GM18868 (cell line): ENCODE results near the gene DNAL1.

ENCODE experiments used
- ATAC-seq: cut with Tn5 transposase; IDR thresholded peaks from one replicate; pipeline ENCODE4 v1.9.1; 2021; ENCODE audit warnings: mild to moderate bottlenecking, moderate library complexity; ENCODE audit not compliant: unreplicated experiment

Gene DNAL1

DNA sequence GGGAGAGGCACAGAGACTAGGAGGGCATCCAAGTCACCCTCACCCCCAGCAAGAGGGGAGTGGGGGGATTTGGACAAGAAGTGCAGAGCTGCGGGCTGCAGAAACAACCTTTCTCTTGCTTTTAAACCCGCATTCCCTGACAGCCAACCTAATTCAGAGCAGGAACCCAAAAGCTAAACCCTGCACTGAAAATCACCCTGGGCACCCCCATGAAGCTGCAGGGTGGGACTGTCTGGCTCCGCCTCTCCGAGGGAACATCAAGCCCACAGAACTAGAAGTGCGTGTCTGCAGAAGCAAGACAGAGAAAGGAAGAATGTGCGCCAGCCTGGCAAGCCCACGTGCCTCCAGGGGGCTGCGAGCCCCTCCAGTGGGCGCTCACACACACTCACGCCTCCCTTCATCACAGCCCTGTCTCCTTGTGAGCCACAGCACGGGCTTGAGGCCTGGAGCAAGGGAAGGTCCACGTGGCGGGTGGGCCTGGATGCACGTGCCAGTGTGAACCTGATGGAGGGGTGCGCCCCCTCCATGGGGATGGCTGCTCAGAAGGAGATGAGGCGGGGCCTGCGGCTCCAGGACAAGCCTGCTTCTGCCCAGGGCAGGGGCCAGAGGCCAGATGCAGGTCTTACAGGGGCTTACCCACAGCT is 97.2 kb downstream of the DNAL1 start:
- ATAC-seq: no peak

DNA sequence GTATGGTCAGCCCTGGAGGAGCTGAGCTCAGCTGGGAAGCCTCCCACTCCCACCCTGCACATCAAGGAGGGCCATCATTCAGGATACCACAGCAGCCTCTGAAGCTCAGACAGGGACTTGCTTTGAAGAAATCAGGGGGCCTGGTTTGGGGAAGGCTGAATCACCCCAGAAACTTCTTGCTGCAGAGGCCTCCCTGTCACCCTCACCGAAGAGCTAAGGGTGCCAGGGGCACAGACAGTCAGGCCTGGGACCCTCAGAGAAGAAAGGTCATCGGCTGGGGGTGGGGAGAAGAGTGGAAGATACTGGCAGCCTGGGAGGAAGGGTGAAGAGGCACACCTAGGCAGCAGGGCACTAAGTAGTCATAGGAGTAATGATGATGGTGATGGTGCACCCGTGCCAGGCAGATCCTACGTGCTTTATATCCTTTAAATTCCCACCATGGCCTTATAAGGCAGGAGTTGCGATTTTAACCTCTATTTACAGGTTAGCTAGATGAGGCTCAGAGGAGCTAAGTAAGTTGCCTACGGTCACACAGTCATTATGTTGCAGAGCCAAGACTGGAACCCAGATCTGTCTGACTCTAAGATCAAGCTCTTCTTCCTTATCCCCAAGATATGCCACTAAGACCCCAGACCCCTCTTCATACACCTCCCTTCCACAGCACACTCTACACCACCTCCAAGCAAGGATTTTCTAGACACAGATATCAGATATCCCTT is 97.9 kb downstream of the DNAL1 start:
- no peak for ATAC-seq

DNA sequence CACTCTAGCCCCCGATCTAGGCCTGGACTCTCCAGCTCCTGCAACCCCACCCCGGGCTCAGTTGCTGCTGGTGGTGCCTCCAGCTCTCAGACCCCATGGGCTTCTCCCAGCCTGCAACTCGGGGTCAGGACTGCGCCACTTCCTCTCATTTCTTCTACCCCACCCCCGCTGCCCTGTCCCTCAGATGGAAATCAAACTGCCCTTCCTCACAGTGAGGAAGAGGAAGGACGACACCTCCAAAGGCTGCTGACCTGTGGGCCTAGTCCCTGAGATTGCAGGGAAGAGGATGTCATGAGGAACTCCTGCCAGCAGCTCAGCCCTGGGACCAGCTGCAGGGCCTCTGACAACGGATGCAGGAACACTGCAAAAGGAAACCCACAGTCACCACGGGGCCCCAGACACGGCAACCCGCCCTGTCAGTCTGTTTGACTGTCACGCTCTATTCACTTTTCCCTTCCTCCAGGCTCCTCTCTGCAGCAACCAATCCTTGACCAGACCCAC is 98.7 kb downstream of the DNAL1 start:
- peak; percentile 37 for ATAC-seq

DNA sequence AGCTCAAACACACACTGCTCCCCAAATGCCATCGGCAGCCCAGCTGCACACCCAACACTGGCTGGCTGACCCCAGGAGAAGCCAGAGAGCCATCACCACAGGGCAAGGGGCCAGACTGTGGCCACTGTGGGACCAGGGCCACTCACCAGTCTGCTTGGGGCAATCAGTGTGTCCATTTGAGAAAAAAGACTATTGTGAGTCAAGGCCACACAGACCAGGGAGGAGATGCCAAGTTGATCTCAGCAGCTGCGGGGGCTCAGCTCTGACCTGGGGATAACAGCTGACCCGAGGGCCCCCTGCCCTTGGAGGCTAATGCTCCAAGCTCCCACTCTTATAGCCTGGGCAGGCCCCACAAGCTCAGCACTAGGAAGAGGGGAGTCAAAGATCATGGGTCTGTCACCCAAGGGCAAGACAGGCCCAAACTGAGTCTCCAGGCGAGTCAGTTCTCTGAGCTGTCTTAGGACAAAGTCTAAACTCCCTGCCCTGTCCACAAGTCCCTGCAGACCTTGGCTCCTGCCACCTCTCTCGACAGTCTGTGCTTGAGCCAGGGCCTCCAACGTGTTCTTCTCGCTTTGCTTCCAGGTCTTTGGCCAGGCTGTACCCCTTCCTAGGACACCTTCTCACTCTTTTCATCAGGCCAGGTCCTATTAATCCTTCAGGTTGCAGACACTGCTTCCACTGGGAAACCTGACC is 99.5 kb downstream of the DNAL1 start:
- ATAC-seq: no peak

DNA sequence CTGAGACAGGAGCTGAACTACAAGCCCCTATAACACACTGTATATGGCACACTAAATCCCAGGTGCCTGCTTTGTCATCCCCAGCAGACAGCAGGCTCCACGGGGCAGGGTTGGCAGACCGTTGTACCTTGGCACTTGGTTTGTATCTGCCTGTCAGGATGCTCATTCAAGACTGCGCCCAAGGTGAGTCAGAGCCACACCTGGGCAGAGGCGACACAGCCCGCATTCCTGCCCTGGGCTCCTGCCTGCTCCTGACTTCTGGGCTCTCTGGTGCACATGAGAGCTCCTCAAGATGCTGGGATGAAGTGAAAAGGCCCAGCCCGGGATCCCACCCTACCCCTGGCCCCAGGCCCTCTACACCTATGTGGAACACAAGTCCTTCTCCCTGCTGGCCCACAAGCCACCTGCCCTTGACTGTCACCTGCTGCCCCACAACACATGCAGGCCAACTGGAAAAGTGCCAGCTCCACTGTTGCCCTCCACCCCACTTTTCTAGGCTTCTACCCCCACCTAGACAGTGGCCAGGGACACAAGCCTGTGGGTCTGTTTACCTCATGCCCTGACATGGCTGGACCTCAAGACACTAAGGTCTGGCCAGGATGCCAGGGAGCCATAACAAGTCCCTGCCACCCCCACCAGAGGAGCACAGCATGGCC is 100.2 kb downstream of the DNAL1 start:
- ATAC-seq: no peak

DNA sequence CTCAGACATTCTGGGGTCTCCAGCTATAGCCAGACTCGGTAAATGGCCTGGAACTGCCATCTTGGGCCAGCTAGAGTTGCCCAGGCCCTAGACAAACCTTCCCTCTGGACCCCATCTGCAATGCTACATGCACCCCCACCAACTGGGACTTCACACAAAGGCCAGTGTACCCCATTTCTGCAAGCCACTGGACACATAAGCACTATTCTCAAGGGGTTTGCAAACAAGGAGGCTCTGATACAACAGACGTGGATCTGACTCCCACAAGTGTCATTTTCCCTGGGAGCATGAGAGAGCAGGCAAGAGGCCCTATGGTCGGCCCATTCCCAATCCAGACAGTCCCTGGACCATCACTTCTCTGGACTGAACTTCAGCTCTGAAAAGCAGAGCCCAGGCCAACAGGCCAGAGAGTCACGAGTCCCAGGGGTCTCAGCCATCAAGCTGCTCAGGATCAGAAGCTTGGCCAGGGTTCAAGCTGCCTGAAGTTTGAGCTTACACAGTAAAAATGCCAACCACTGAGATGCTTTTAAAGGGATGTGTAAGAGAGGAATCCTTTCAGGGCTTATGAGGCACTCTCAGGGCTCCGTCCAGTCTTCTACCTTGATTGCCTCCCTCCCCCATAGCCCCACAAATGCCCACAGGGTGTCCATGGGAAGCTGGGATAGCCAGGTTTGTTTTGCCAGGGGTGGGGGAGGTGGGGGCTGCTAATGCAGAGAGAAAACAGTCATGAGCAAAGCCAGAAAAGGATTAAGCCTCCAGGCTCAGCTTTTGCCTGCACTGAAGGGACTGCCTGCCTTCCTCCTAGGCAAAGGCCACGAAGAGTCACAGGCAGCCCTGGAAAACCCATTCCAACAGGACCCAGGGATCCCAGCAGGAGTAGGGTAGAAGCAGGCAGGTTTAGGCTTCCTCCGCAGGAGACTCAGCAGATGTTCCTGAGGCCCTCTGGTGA is 101.1 kb downstream of the DNAL1 start:
- ATAC-seq: no peak

DNA sequence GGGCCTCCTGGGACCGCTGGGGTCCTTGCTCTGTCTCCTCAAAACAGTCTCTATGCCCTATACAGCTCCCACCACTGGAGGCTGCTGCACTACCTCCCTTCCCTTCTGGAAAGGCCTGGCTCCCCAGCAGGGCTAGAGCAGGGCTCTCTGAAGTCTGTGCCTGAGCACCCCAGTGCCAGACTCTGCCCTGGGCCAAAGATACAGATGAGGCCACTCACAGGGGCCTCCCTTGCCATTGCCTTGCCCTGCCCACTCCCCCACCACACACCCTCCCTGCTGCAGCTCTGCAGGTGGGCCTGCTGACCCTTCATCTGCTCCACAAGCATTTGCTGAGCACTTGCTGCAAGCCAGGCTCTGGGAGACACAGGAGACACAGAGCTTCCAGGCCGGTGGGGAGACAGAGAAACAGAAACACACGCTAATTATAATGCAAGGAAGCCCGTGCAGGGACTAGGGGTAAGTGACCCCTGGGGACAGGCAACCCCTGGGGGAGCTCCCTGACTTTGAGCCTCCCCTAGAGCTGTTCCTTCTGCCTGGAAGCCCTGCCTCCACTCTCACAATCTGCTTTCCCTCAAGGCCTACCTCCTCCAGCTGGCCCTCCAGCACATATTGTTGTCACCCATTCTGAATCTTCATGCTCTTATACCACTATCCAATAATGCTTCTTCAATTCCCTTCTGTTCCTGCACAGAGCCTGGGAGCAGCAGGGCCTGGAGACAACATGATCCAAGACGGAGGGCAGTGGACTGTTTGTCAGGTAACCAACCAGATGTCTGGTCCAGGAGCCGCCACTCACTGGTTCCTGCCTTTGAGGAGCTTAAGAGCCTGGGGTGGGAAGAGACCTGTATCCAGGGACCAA is 102.0 kb downstream of the DNAL1 start:
- no peak for ATAC-seq

DNA sequence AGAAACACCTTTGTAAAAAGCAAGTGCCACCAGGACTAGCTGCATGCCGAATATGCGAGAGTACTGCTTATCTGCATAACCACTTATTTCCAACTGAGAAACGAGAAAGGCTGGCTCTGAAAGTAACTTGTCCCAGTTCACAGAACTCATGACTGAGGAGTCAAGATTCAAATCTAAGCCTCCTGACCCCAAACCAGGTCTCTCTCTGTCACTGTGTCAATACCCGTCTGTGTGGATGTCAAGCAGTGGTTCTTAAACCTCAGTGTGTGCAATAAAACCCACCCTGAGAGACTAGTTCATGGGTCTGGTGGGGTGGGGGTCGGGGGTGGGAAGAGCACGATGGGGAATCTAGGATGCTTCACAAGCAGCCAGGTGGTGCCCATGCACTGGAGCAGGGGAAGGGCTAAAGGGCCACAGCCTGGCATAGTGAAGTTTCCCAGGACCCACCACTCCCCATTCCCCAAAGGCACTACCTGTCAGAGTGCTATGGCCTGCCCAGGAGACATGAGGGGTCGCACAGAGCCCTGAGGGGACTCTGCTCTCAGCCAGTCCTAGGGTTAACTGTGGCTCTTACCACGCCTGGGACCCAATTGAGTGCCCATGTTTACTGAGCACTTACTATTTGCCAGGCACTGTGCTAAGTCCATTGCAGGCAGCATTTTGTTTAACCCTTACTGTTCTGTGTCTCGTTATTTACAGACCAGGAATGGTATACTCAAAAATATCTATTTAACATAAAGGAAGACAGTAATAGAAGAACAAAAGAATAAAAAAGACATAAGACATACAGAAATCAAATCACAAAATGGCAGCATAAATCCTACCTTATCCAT is 102.8 kb downstream of the DNAL1 start:
- no peak for ATAC-seq

DNA sequence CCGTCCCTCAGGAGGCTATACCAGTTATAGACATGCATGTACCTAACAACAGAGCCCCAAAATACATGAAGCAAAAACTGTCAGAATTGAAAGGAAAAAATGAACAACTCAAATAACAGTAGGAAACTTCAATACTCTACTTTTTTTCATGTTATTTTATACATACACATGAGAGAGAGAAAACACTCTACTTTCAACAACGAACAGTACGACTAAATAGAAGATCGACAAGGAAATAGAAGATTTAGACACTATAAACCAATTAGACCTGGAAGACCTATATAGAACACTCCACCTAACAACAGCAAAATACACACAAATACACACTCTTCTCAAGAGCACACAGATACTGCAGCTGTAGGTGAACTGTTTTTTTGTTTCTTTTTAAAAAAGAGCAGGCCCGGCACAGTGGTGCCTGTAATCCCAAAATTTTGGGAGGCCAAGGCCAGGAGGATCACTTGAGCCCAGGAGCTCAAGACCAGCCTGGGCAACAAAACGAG is 104.1 kb downstream of the DNAL1 start:
- ATAC-seq: no peak

DNA sequence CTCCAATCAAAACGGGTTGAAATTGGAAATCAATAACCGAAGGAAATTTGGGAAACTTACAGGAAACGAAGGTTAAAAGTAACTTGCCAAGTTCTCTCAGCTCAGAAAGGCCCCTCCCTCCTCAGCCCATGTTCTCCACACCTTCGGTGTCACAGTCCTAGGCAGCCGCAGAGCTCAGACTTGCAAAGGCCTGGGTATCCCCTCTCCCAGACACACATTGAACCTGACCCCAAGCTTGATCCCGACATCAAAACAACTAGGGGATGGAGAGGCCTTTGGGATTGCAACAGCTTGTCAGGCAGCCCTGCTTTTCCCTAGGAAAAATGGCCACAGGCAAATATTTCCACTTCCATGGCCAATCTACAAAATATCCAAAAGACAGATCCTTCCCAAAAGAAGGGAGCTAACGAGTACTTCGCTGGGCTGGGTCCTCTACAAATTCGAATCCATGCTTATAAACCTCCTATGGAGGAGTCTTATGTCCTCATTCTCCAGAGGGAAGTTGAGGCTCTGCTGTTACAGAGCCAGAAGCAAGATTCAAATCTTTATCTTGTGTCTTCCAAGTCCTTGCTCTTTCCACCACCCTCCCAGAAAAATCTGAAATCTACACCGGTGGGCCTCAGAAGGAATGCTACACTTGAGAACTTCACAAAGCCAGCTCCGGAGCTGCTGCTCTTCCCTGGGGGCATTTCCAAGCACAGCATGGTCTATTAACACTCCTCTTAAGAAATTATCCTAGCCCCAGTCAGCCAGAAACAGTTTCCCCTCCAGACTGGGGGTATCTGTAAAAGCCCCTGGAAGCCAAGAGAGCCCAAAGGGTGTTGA is 105.1 kb downstream of the DNAL1 start:
- ATAC-seq: no peak

DNA sequence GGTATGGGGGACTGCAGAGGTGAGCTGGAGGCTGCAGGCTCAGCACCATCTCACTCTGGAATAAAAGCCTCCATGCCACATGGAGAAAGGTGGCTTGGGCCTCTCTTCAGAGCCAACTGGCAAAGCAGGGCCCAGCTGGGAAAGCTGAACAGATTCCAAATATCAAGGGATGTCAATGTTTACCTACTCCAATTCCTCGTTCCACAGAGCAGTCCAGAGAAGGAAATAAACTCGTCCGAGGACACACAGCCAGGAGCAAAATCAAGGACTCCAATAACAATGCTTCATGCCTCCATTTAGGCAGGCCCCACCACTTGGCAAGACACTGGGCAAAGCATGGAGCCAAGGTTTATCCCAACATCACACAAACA is 105.7 kb downstream of the DNAL1 start:
- no peak for ATAC-seq

DNA sequence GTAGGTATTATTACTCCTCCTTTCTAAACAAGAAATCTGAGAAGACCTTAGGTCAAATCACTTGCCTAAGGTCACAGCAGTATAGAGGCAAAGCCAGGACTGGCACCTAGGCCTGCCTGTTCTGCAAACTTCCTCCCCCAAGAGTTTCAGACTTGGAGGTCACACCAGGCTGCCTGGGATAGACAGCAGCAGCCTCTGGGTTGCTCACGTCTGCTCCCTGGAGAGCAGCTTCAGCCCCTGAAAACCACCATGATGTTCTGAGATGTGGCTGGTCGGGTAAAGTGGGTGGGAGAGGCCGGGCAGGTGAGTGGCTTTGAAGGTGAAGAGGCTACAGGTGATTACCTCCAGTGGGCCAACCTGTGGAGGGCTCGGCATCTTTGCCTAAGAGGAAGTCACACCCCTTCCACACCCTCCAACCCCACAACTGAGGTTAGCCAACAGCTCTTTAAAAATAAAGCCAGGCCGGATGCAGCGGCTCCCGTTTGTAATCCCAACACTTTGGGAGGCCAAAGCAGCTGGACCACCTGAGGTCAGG is 106.4 kb downstream of the DNAL1 start:
- no peak for ATAC-seq

DNA sequence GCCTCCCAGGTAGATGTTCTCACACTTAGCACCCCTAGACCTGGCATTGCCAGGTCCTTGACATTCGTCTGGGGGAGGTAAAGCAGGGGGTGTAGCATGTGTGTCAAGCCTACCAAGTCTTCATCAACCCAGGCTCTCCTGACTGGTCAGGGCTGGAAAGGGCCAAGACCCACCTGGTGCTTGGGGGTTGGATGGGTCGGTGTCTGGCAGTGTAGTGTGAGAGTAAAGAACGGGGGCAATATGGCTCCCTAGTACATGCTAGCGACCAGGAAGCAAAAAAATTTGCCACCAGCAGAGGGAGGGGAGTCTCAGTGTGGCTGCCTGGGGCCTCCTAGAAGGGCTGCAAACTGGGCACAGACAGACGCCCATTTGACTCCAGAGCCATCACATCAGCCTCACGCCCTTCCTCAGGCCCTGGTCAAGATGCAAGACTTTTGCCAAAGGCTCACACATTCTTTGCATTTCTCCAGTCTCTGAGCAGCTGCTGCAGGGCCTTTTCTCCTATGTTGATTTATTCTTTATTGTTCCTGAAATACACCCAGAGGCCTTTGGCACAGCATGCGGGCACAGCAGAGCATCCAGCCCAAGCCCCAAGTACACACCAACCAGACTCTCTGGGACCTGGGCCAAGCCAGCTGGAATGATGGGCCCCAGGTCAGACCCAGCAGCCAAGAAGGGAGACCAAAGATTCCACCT is 107.7 kb downstream of the DNAL1 start:
- ATAC-seq: no peak
